Common myeloid progenitor, CD34-positive (primary cell): Measurements from ENCODE around the gene CEL.

Experiments
- CTCF ChIA-PET: fragments of 350-600 bp; sonication (Branson Sonifier 250); formaldehyde crosslinking; loops from one replicate; lab custom pipeline; 2021; ENCODE audit warnings: antibody characterized with exemption; lab: Charles Lee
- POLR2A ChIA-PET: fragments of 350-600 bp; sonication (Branson Sonifier 250); formaldehyde crosslinking; loops from one replicate; lab custom pipeline; 2021; ENCODE audit warnings: antibody characterized with exemption; lab: Charles Lee
- DNase-seq, 3 donors: peaks; one replicate each; pipeline versions ENCODE4 v3.0.0 to v3.0.0-alpha.2; 2013
- H3K27ac ChIP-seq, 2 experiments: 1 replicate in 1 of 2; 2 replicates in 1 of 2; pipeline ENCODE4 v1.7.0; 2013; ENCODE audit warnings: inconsistent platforms in 2 of 2, low read length in 2 of 2, mild to moderate bottlenecking in 2 of 2, low read depth in 1 of 2, moderate library complexity in 1 of 2; ENCODE audit not compliant: severe bottlenecking in 2 of 2, insufficient read depth in 1 of 2, poor library complexity in 1 of 2
- H3K27me3 ChIP-seq, 5 experiments: replicated peaks in 2 of 5; 1 replicate in 3 of 5; 2 replicates in 2 of 5; pipeline versions ENCODE4 v1.6.1 to v1.7.0; 2013; ENCODE audit warnings: low read length in 4 of 5, mild to moderate bottlenecking in 2 of 5, moderate library complexity in 2 of 5, inconsistent platforms in 1 of 5; ENCODE audit not compliant: insufficient read depth in 5 of 5, control insufficient read depth in 4 of 5
- H3K36me3 ChIP-seq, 4 experiments: 1 replicate in 2 of 4; 2 replicates in 2 of 4; pipeline versions ENCODE4 v1.6.1 to v1.7.0; 2013; ENCODE audit warnings: low read length in 3 of 4, control low read depth in 1 of 4, mild to moderate bottlenecking in 1 of 4; ENCODE audit not compliant: control insufficient read depth in 4 of 4, insufficient read depth in 4 of 4
- H3K4me1 ChIP-seq, 4 experiments: 1 replicate in 3 of 4; 2 replicates in 1 of 4; pipeline versions ENCODE4 v1.6.1 to v1.7.1; 2013; ENCODE audit warnings: low read length in 3 of 4, mild to moderate bottlenecking in 3 of 4, control low read depth in 1 of 4, inconsistent platforms in 1 of 4, moderate library complexity in 1 of 4; ENCODE audit not compliant: control insufficient read depth in 4 of 4, insufficient read depth in 4 of 4; ENCODE audit errors: control extremely low read depth in 1 of 4
- H3K4me3 ChIP-seq, 7 experiments: 1 replicate in 4 of 7; 2 replicates in 3 of 7; pipeline versions ENCODE4 v1.5.1 to v1.7.0; 2013; ENCODE audit warnings: mild to moderate bottlenecking in 7 of 7, low read length in 6 of 7, moderate library complexity in 6 of 7, inconsistent platforms in 2 of 7, low read depth in 2 of 7, control low read depth in 1 of 7; ENCODE audit not compliant: insufficient read depth in 4 of 7, control insufficient read depth in 1 of 7; ENCODE audit errors: extremely low read depth in 1 of 7
- H3K9me3 ChIP-seq, 5 experiments: 1 replicate in 4 of 5; 2 replicates in 1 of 5; pipeline versions ENCODE4 v1.6.1 to v1.7.1; 2013; ENCODE audit warnings: low read length in 4 of 5, mild to moderate bottlenecking in 2 of 5, inconsistent platforms in 1 of 5, low read depth in 1 of 5, moderate library complexity in 1 of 5; ENCODE audit not compliant: control insufficient read depth in 4 of 5, insufficient read depth in 2 of 5; ENCODE audit errors: control extremely low read depth in 1 of 5
- WGBS: methylation state at CpG from one replicate; pipeline ENCODE4 v1.1.5; 2013; ENCODE audit not compliant: insufficient coverage; 5-methylcytosine and 5-hydroxymethylcytosine counted together

The CEL gene

GRCh38 chr9:133044661-133045060 is 17.1 kb upstream of the CEL start:
- POLR2A ChIA-PET: no interaction called here
- peaks cover 0 to 4% (median 2%) of the 10 kb centered on the region in 4 experiments for H3K4me1 ChIP-seq
- no peak for DNase-seq
- WGBS: 97% methylated on average over 9 of the region's 11 CpGs
- H3K27ac ChIP-seq: no peak overlapping the region
- H3K9me3 ChIP-seq: no peaks in the 10 kb centered on the region
- H3K4me3 ChIP-seq: no peak overlapping the region
- no peaks in the 10 kb centered on the region for H3K27me3 ChIP-seq
- CTCF ChIA-PET: interaction anchor here (0.9 to 1.6 kb wide), 4 partner anchors 11 to 52 kb away, joined by 3 to 4 read pairs (median 3); no protein-coding TSS in a partner anchor
- H3K36me3 ChIP-seq: peaks cover 14 to 70% (median 59%) of the 10 kb centered on the region in 4 experiments

GRCh38 chr9:133045132-133045531 is 16.6 kb upstream of the CEL start:
- 96% methylated on average over 15 of the region's 15 CpGs for WGBS
- no peaks in the 10 kb centered on the region for H3K9me3 ChIP-seq
- ChIA-PET POLR2A (no interaction called here), CTCF (interaction anchor here (1.4 to 1.6 kb wide), 3 partner anchors 12 to 52 kb away, joined by 3 to 4 read pairs (median 4); no protein-coding TSS in a partner anchor)
- DNase-seq: no peak
- no peak overlapping the region for H3K4me3 ChIP-seq
- no peak overlapping the region for H3K27ac ChIP-seq
- no peaks in the 10 kb centered on the region for H3K27me3 ChIP-seq
- peaks cover 14 to 72% (median 61%) of the 10 kb centered on the region in 4 experiments for H3K36me3 ChIP-seq
- H3K4me1 ChIP-seq: peaks cover 0 to 4% (median 2%) of the 10 kb centered on the region in 4 experiments

GRCh38 chr9:133046196-133046899 is 15.4 kb upstream of the CEL start:
- Histone ChIP-seq H3K27ac (no peak overlapping the region), H3K4me3 (no peak overlapping the region), H3K36me3 (peaks cover 13 to 82% (median 72%) of the 10 kb centered on the region in 4 experiments), H3K4me1 (peaks cover 0 to 4% (median 2%) of the 10 kb centered on the region in 4 experiments), H3K9me3 (no peaks in the 10 kb centered on the region), H3K27me3 (no peaks in the 10 kb centered on the region)
- 98% methylated on average over 5 of the region's 9 CpGs for WGBS
- POLR2A ChIA-PET: no interaction called here
- DNase-seq: no peak
- CTCF ChIA-PET: interaction anchor here (1.0 to 3.2 kb wide), 5 partner anchors 14 to 98 kb away, joined by 3 to 14 read pairs (median 5); partner anchors contain the start of gene CEL

GRCh38 chr9:133046900-133047295 is 14.9 kb upstream of the CEL start:
- Histone ChIP-seq H3K9me3 (no peaks in the 10 kb centered on the region), H3K27ac (no peak overlapping the region), H3K27me3 (no peaks in the 10 kb centered on the region), H3K4me3 (no peak overlapping the region), H3K4me1 (peaks cover 0 to 4% (median 2%) of the 10 kb centered on the region in 4 experiments), H3K36me3 (peaks cover 13 to 83% (median 74%) of the 10 kb centered on the region in 4 experiments)
- 100% methylated on average over 2 of the region's 7 CpGs for WGBS
- POLR2A ChIA-PET: interaction anchor here (1.0 kb wide), 1 partner anchor 10 kb away, joined by 4 read pairs; no protein-coding TSS in a partner anchor
- no peak for DNase-seq
- CTCF ChIA-PET: interaction anchor here (1.4 to 3.2 kb wide), 5 partner anchors 14 to 97 kb away, joined by 4 to 32 read pairs (median 12); partner anchors contain the start of gene CEL

GRCh38 chr9:133048595-133048994 is 13.2 kb upstream of the CEL start:
- POLR2A ChIA-PET: interaction anchor here (0.6 kb wide), 2 partner anchors 54 to 95 kb away, joined by 4 read pairs; no protein-coding TSS in a partner anchor
- peak; percentile 57 to 77 (median 76) for DNase-seq
- WGBS: 31% methylated on average over 2 of the region's 5 CpGs

GRCh38 chr9:133049043-133049442 is 12.7 kb upstream of the CEL start:
- peaks cover 11 to 81% (median 65%) of the 10 kb centered on the region in 4 experiments for H3K36me3 ChIP-seq
- ChIA-PET POLR2A (interaction anchor here (0.6 kb wide), 2 partner anchors 53 to 94 kb away, joined by 4 read pairs; no protein-coding TSS in a partner anchor), CTCF (interaction anchor here (0.7 to 5.5 kb wide), 19 partner anchors 9 to 98 kb away, joined by 3 to 32 read pairs (median 7); partner anchors contain the start of gene CEL)
- no peaks in the 10 kb centered on the region for H3K27me3 ChIP-seq
- H3K27ac ChIP-seq: no peak overlapping the region
- H3K4me1 ChIP-seq: peaks cover 0 to 4% (median 2%) of the 10 kb centered on the region in 4 experiments
- H3K9me3 ChIP-seq: no peaks in the 10 kb centered on the region
- 88% methylated on average over 13 of the region's 13 CpGs for WGBS
- no peak overlapping the region for H3K4me3 ChIP-seq
- DNase-seq: no peak

More at GRCh38 chr9:133048595-133048994, 13.2 kb upstream of the CEL start:
- peaks cover 11 to 81% (median 66%) of the 10 kb centered on the region in 4 experiments for H3K36me3 ChIP-seq
- CTCF ChIA-PET: interaction anchor here (0.7 to 5.5 kb wide), 19 partner anchors 8 to 99 kb away, joined by 3 to 32 read pairs (median 7); partner anchors contain the start of gene CEL
- no peak overlapping the region for H3K27ac ChIP-seq
- no peak overlapping the region for H3K4me3 ChIP-seq
- no peaks in the 10 kb centered on the region for H3K27me3 ChIP-seq
- peaks cover 0 to 4% (median 2%) of the 10 kb centered on the region in 4 experiments for H3K4me1 ChIP-seq
- H3K9me3 ChIP-seq: no peaks in the 10 kb centered on the region
